Eye (tissue), 1 donor: ENCODE results near the gene SYT2.
A peak's percentile ranks its signal among the peaks of the same experiment; 100 is the strongest.
"Not testable (repeated sequence)": the region's sequence is repeated elsewhere in the genome, so short reads cannot be mapped to it uniquely, and the experiment has no call there.

Experiments used
- DNase-seq: peaks from one replicate; pipeline ENCODE4 v3.0.0-alpha.2; 2015

The SYT2 gene

GRCh38 chr1:202642212-202642611 lies 68.0 kb downstream of the SYT2 start:
- no peak for DNase-seq

- peak; percentile 81 for DNase-seq
These were observed 70.8 kb downstream of the SYT2 start for GRCh38 chr1:202639500-202639899.

GRCh38 chr1:202638701-202639305 lies 71.5 kb downstream of the SYT2 start:
- peak; percentile 65 for DNase-seq

GRCh38 chr1:202638019-202638700 lies 72.1 kb downstream of the SYT2 start:
- DNase-seq: peak; percentile 53

- not testable (repeated sequence) for DNase-seq
These were observed 72.8 kb downstream of the SYT2 start for GRCh38 chr1:202637321-202638018.

- DNase-seq: not testable (repeated sequence)
These were observed 74.1 kb downstream of the SYT2 start for GRCh38 chr1:202636171-202636570.

GRCh38 chr1:202632241-202632640 lies 78.0 kb downstream of the SYT2 start:
- DNase-seq: no peak

- no peak for DNase-seq
These were observed 79.0 kb downstream of the SYT2 start for GRCh38 chr1:202631076-202631923.

- no peak for DNase-seq
These were observed 79.7 kb downstream of the SYT2 start for GRCh38 chr1:202630541-202630940.

GRCh38 chr1:202630096-202630495 lies 80.2 kb downstream of the SYT2 start:
- not testable (repeated sequence) for DNase-seq

- DNase-seq: not testable (repeated sequence)
These were observed 80.9 kb downstream of the SYT2 start for GRCh38 chr1:202629257-202629811.

GRCh38 chr1:202628646-202629215 lies 81.5 kb downstream of the SYT2 start:
- DNase-seq: no peak

- DNase-seq: no peak
These were observed 82.3 kb downstream of the SYT2 start for GRCh38 chr1:202627841-202628565.

- not testable (repeated sequence) for DNase-seq
These were observed 83.2 kb downstream of the SYT2 start for GRCh38 chr1:202627036-202627435.

GRCh38 chr1:202625416-202626360 lies 84.6 kb downstream of the SYT2 start:
- peak; percentile 82 for DNase-seq

- DNase-seq: no peak
These were observed 85.5 kb downstream of the SYT2 start for GRCh38 chr1:202624781-202625108.

GRCh38 chr1:202624088-202624780 lies 86.0 kb downstream of the SYT2 start:
- no peak for DNase-seq

GRCh38 chr1:202623476-202623875 lies 86.8 kb downstream of the SYT2 start:
- not testable (repeated sequence) for DNase-seq

- no peak for DNase-seq
These were observed 87.2 kb downstream of the SYT2 start for GRCh38 chr1:202623075-202623474.

- DNase-seq: no peak
These were observed 87.9 kb downstream of the SYT2 start for GRCh38 chr1:202622388-202622787.
